A549 (cell line): ENCODE measurements around the gene IPPK. TPM values are rescaled to one million over a fixed set of nuclear protein-coding genes. Genes with fewer than 3 reads are reported as not detected.

Experiments
- ATAC-seq, 2 experiments: fragments of 200-7000 bp in 1 of 2; fragments of >200 bp in 1 of 2; cut with Nextera tagmentation in 1 of 2; cut with Tn5 transposase in 1 of 2; 3 replicates each; pipeline versions ENCODE4 v1.8.0 to v1.9.1; 2018 to 2020; ENCODE audit warnings: mild to moderate bottlenecking in 1 of 2, moderate library complexity in 1 of 2
- CTCF ChIA-PET: fragments of 300-600 bp; sonication (Branson Sonifier 250); formaldehyde crosslinking; extraction: SDS; loops from one replicate; lab custom pipeline; 2021; ENCODE audit warnings: antibody characterized with exemption, inconsistent platforms; lab: Yijun Ruan, JAX
- POLR2A ChIA-PET: fragments of 350-600 bp; formaldehyde crosslinking; extraction: SDS; loops from one replicate; lab custom pipeline; 2021; ENCODE audit warnings: antibody characterized with exemption, inconsistent platforms; lab: Yijun Ruan, JAX
- DNase-seq, 2 experiments: peaks; one replicate each; pipeline versions ENCODE4 v3.0.0 to v3.0.0-alpha.2; 2011 to 2016; ENCODE audit warnings: low read depth in 1 of 2, low spot score in 1 of 2
- FAIRE-seq: peaks from 2 replicates; lab custom pipeline; 2011; peaks lifted over from hg19 to GRCh38; lab: Jason Lieb, UNC
- H3K27ac ChIP-seq, 2 experiments: fragments of >200 bp; sonication (Bioruptor Twin); formaldehyde crosslinking; 3 replicates each; pipeline ENCODE4 v1.5.1; 2016 to 2017
- H3K4me1 ChIP-seq: fragments of >200 bp; sonication (Bioruptor Twin); formaldehyde crosslinking; 3 replicates; pipeline ENCODE4 v1.6.1; 2016
- H3K4me2 ChIP-seq: fragments of >200 bp; sonication (Bioruptor Twin); formaldehyde crosslinking; 3 replicates; pipeline ENCODE4 v1.6.1; 2016
- H3K4me3 ChIP-seq: fragments of >200 bp; sonication (Bioruptor Twin); formaldehyde crosslinking; 3 replicates; pipeline ENCODE4 v1.5.1; 2016
- H3K9me3 ChIP-seq: fragments of >200 bp; sonication (Bioruptor Twin); formaldehyde crosslinking; 3 replicates; pipeline ENCODE4 v1.6.1; 2016
- BCL3 ChIP-seq: fragments of >200 bp; sonication (Bioruptor Twin); formaldehyde crosslinking; IDR thresholded peaks from 3 replicates; pipeline ENCODE4 v1.6.1; 2016
- CBX2 ChIP-seq: fragments of 200-600 bp; sonication (generic); IDR thresholded peaks from 2 replicates; pipeline ENCODE4 v1.6.1; 2016; ENCODE audit warnings: low read depth, mild to moderate bottlenecking, borderline replicate concordance
- CBX8 ChIP-seq: fragments of 200-600 bp; sonication (generic); IDR thresholded peaks from 2 replicates; pipeline ENCODE4 v1.6.1; 2016
- CEBPB ChIP-seq, 2 experiments: fragments of >200 bp in 1 of 2; sonication (Bioruptor Twin) in 1 of 2; formaldehyde crosslinking in 1 of 2; IDR thresholded peaks; 2 replicates each; pipeline ENCODE4 v1.6.1; 2012 to 2016
- E2F6 ChIP-seq: IDR thresholded peaks from 2 replicates; pipeline ENCODE4 v1.6.1; 2012; ENCODE audit warnings: low read depth, borderline replicate concordance
- EP300 ChIP-seq, 2 experiments: fragments of >200 bp; sonication (Bioruptor Twin); formaldehyde crosslinking; IDR thresholded peaks; 2 replicates in 1 of 2; 3 replicates in 1 of 2; pipeline ENCODE4 v1.6.1; 2016 to 2017
- FOSL2 ChIP-seq, 2 experiments: fragments of 450-650 bp in 1 of 2; fragments of >200 bp in 1 of 2; sonication (Bioruptor Twin) in 1 of 2; formaldehyde crosslinking; IDR thresholded peaks; 2 replicates each; pipeline versions ENCODE4 v1.5.0 to v1.6.1; 2016 to 2020; ENCODE audit warnings: mild to moderate bottlenecking in 1 of 2, moderate library complexity in 1 of 2
- HEYL ChIP-seq: fragments of 250-450 bp; sonication (Bioruptor Pico); IDR thresholded peaks from 2 replicates; pipeline ENCODE4 v1.8.0; 2021; ENCODE audit warnings: mild to moderate bottlenecking, moderate library complexity
- HOXA7 ChIP-seq: fragments of 250-450 bp; sonication (Bioruptor Pico); IDR thresholded peaks from 2 replicates; pipeline ENCODE4 v1.5.0; 2020; ENCODE audit warnings: mild to moderate bottlenecking, moderate library complexity
- JUN ChIP-seq, 2 experiments: fragments of >200 bp; sonication (Bioruptor Twin); formaldehyde crosslinking; IDR thresholded peaks; 2 replicates in 1 of 2; 3 replicates in 1 of 2; pipeline ENCODE4 v1.6.1; 2016 to 2017
- KDM1A ChIP-seq: fragments of 200-600 bp; sonication (generic); IDR thresholded peaks from 2 replicates; pipeline ENCODE4 v1.6.1; 2016; ENCODE audit warnings: low read depth, mild to moderate bottlenecking
- MAFK ChIP-seq: fragments of 450-650 bp; IDR thresholded peaks from 2 replicates; pipeline ENCODE4 v1.6.1; 2014; ENCODE audit not compliant: partially characterized antibody
- MAX ChIP-seq: IDR thresholded peaks from 2 replicates; pipeline ENCODE4 v1.6.1; 2012
- NFE2L2 ChIP-seq: fragments of 150-350 bp; conservative IDR thresholded peaks from 2 replicates; pipeline ENCODE4 v1.6.1; 2014; ENCODE audit warnings: low read length
- NPAS2 ChIP-seq: fragments of 250-450 bp; sonication (Bioruptor Pico); IDR thresholded peaks from 2 replicates; pipeline ENCODE4 v1.8.0; 2022; ENCODE audit warnings: mild to moderate bottlenecking, moderate library complexity, borderline replicate concordance
- PBX3 ChIP-seq: IDR thresholded peaks from 2 replicates; pipeline ENCODE4 v1.6.1; 2012
- PHF8 ChIP-seq: fragments of 200-600 bp; sonication (generic); IDR thresholded peaks from 2 replicates; pipeline ENCODE4 v1.6.1; 2016; ENCODE audit warnings: low read depth, mild to moderate bottlenecking, antibody characterized with exemption, moderate library complexity, borderline replicate concordance
- RFX5 ChIP-seq: fragments of 450-650 bp; IDR thresholded peaks from 2 replicates; pipeline ENCODE4 v1.7.1; 2014; ENCODE audit warnings: antibody characterized with exemption, mild to moderate bottlenecking, moderate library complexity
- TP53 ChIP-seq: fragments of 250-450 bp; sonication (Bioruptor Pico); IDR thresholded peaks from 2 replicates; pipeline ENCODE4 v1.5.0; 2021; ENCODE audit warnings: mild to moderate bottlenecking, moderate library complexity
- USF2 ChIP-seq: fragments of 450-650 bp; IDR thresholded peaks from 2 replicates; pipeline ENCODE4 v1.6.1; 2014; ENCODE audit warnings: antibody characterized with exemption
- ZC3H11A ChIP-seq: fragments of 450-650 bp; IDR thresholded peaks from 2 replicates; pipeline ENCODE4 v1.6.1; 2014; ENCODE audit warnings: antibody characterized with exemption, mild to moderate bottlenecking
- ZFP36 ChIP-seq: fragments of 450-650 bp; IDR thresholded peaks from 2 replicates; pipeline ENCODE4 v1.6.1; 2014; ENCODE audit warnings: borderline replicate concordance; ENCODE audit not compliant: partially characterized antibody
- ZNF302 ChIP-seq: fragments of 250-450 bp; sonication (Bioruptor Pico); IDR thresholded peaks from 2 replicates; pipeline ENCODE4 v1.9.0; 2021; ENCODE audit warnings: inconsistent platforms, mild to moderate bottlenecking, moderate library complexity
- WGBS: methylation state at CpG from one replicate; pipeline ENCODE4 v1.1.6; 2017; ENCODE audit errors: missing lambda C conversion rate; 5-methylcytosine and 5-hydroxymethylcytosine counted together
- polyA plus RNA-seq, 4 experiments: library from polyadenylated mRNA; depleted of rRNA in 3 of 4; stranded (reverse); fragments of >200 nt; fragmentation: RNase III in 1 of 4; extraction: RNeasy Plus Mini Kit Qiagen cat#74134 plus additional on column Dnase treatment in 1 of 4; gene quantifications; 2 replicates in 3 of 4; 3 replicates in 1 of 4; pipeline ENCODE4 v1.2.3, GENCODE V29; 2011 to 2017

The IPPK gene
- polyA plus RNA-seq, 2 of the 4 experiments (the other 2 are of a cell fraction): 12.2 to 20.0 TPM

GRCh38 chr9:92654481-92655301 is 15.2 kb downstream of the IPPK start:
- CTCF ChIA-PET: interaction anchor here (1.0 kb wide), 1 partner anchor 20 kb away, joined by 3 read pairs; no protein-coding TSS in a partner anchor
- FAIRE-seq: no peak
- H3K4me1 ChIP-seq: no peaks in the 10 kb centered on the region
- no peaks in the 10 kb centered on the region for H3K9me3 ChIP-seq
- 92% methylated on average over 19 of the region's 19 CpGs for WGBS
- H3K27ac ChIP-seq: no peak overlapping the region
- no peak for TF ChIP-seq CBX2
- no peak for TF ChIP-seq CBX8
- TF ChIP-seq HEYL: no peak
- TF ChIP-seq USF2: no peak
- TF ChIP-seq ZNF302 (CRISPR knock-in tag): no peak
- no peak for TF ChIP-seq EP300 (IDR thresholded peaks at IDR 0.05)
- no peak for TF ChIP-seq JUN (IDR thresholded peaks at IDR 0.05)
- no peak for TF ChIP-seq KDM1A
- TF ChIP-seq TP53: no peak
- TF ChIP-seq ZFP36: no peak
- TF ChIP-seq NPAS2 (CRISPR knock-in tag): no peak
- no peak for TF ChIP-seq CEBPB (IDR thresholded peaks at IDR 0.05)
- no peak for TF ChIP-seq BCL3
- TF ChIP-seq, all 56 proteins: peak for 0
- DNase-seq (no peak), ATAC-seq (peak in 1 of 2 experiments; percentile 33; a peak in 1 of 6 replicates)
- POLR2A ChIA-PET: no interaction called here
- no peak overlapping the region for H3K4me2 ChIP-seq
- H3K4me3 ChIP-seq: no peak overlapping the region

- TF ChIP-seq NFE2L2: no peak
- TF ChIP-seq RFX5: no peak
- no peak for TF ChIP-seq E2F6
- no peak for TF ChIP-seq USF2
- no peak for TF ChIP-seq NPAS2 (CRISPR knock-in tag)
- no peak for TF ChIP-seq JUN (IDR thresholded peaks at IDR 0.05)
- no peak for TF ChIP-seq PHF8
- no peak for TF ChIP-seq MAX
- no peak for TF ChIP-seq FOSL2 (IDR thresholded peaks at IDR 0.05)
- TF ChIP-seq FOSL2 (CRISPR knock-in tag; IDR thresholded peaks at IDR 0.05): no peak
- no peak for TF ChIP-seq HOXA7 (CRISPR knock-in tag)
- no peak for TF ChIP-seq CBX8
- TF ChIP-seq TP53: no peak
- TF ChIP-seq MAFK: no peak
- no peak for TF ChIP-seq ZC3H11A
- no peak for TF ChIP-seq PBX3
- 55% methylated on average over 1 of the region's 1 CpG for WGBS
- no peak for ATAC-seq
- DNase-seq: no peak
- no peak overlapping the region for H3K27ac ChIP-seq
- H3K9me3 ChIP-seq: no peaks in the 10 kb centered on the region
- no peak overlapping the region for H3K4me2 ChIP-seq
- ChIA-PET CTCF (interaction anchor here (0.7 to 1.0 kb wide), 2 partner anchors 16 to 18 kb away, joined by 4 read pairs; no protein-coding TSS in a partner anchor), POLR2A (no interaction called here)
- FAIRE-seq: no peak
- H3K4me1 ChIP-seq: no peaks in the 10 kb centered on the region
- H3K4me3 ChIP-seq: no peak overlapping the region
These were observed 17.5 kb downstream of the IPPK start for GRCh38 chr9:92652461-92652860.
